ENCODE measurements around the gene TTLL7. TPM values are rescaled to one million over a fixed set of nuclear protein-coding genes. Genes with fewer than 3 reads are reported as not detected.

Gene TTLL7
- total and polyA plus RNA-seq, 7 donors: 0.92 to 34.9 (median 15.5) TPM

GRCh38 chr1:83999316-83999819, 436 bp upstream of the TTLL7 start:
- 1% methylated on average over 26 of the region's 26 CpGs for WGBS, 2 donors
- peak; percentile 81 for DNase-seq
- Histone ChIP-seq H3K27me3 (no peaks in the 10 kb centered on the region), H3K9me3 (no peaks in the 10 kb centered on the region), H3K4me3 (peak overlapping the region; percentile 83 to 94 (median 90)), H3K27ac (peak overlapping the region; percentile 83 to 90 (median 88)), H3K4me1 (peaks cover 0 to 18% (median 8%) of the 10 kb centered on the region in 4 donors), H3K36me3 (no peaks in the 10 kb centered on the region)
- no peak for TF ChIP-seq EP300 (IDR thresholded peaks at IDR 0.05)
- TF ChIP-seq POLR2A (IDR thresholded peaks at IDR 0.05): peak in 1 of 2 donors; percentile 8
- no peak for TF ChIP-seq CTCF (IDR thresholded peaks at IDR 0.05)
- peak in 3 of 4 donors; percentile 3 to 47 (median 34) for TF ChIP-seq POLR2AphosphoS5 (IDR thresholded peaks at IDR 0.05)
- intact Hi-C loops (cut with DNase I): loop anchor here (2.0 to 5.0 kb wide), 3 partner anchors 77 to 298 kb away; no protein-coding TSS in a partner anchor

GRCh38 chr1:83998205-83998497, 781 bp downstream of the TTLL7 start:
- Histone ChIP-seq H3K27ac (peak overlapping the region; percentile 83 to 90 (median 88)), H3K36me3 (no peaks in the 10 kb centered on the region), H3K27me3 (no peaks in the 10 kb centered on the region), H3K9me3 (no peaks in the 10 kb centered on the region), H3K4me1 (peaks cover 0 to 18% (median 8%) of the 10 kb centered on the region in 4 donors), H3K4me3 (peak overlapping the region; percentile 83 to 94 (median 90))
- intact Hi-C loops (cut with DNase I): loop anchor here (2.0 to 5.0 kb wide), 3 partner anchors 79 to 299 kb away; no protein-coding TSS in a partner anchor
- TF ChIP-seq POLR2AphosphoS5 (IDR thresholded peaks at IDR 0.05) (no peak), EP300 (IDR thresholded peaks at IDR 0.05) (no peak)
- 47 to 60% methylated on average over 4 of the region's 4 CpGs for WGBS, 2 donors
- no peak for DNase-seq

GRCh38 chr1:83997631-83998030, 1.3 kb downstream of the TTLL7 start:
- Histone ChIP-seq H3K4me3 (peak overlapping the region in 2 of 4 donors; percentile 90 to 94), H3K9me3 (no peaks in the 10 kb centered on the region), H3K36me3 (no peaks in the 10 kb centered on the region), H3K27me3 (no peaks in the 10 kb centered on the region), H3K27ac (peak overlapping the region in 3 of 4 donors; percentile 88 to 90 (median 89)), H3K4me1 (peaks cover 0 to 18% (median 8%) of the 10 kb centered on the region in 4 donors)
- DNase-seq: no peak
- WGBS, 2 donors: 79 to 85% methylated on average over 3 of the region's 3 CpGs
- intact Hi-C loops (cut with DNase I): loop anchor here (2.0 to 5.0 kb wide), 3 partner anchors 79 to 300 kb away; no protein-coding TSS in a partner anchor
- TF ChIP-seq POLR2A (IDR thresholded peaks at IDR 0.05) (no peak), EP300 (IDR thresholded peaks at IDR 0.05) (no peak), POLR2AphosphoS5 (IDR thresholded peaks at IDR 0.05) (no peak), CTCF (IDR thresholded peaks at IDR 0.05) (no peak)

GRCh38 chr1:83996621-83997020, 2.3 kb downstream of the TTLL7 start:
- H3K4me3 ChIP-seq: no peak overlapping the region
- H3K27me3 ChIP-seq: no peaks in the 10 kb centered on the region
- WGBS, 2 donors: 14 to 51% methylated on average over 1 of the region's 1 CpG
- TF ChIP-seq EP300 (IDR thresholded peaks at IDR 0.05) (no peak), CTCF (IDR thresholded peaks at IDR 0.05) (no peak), POLR2A (IDR thresholded peaks at IDR 0.05) (no peak), POLR2AphosphoS5 (IDR thresholded peaks at IDR 0.05) (no peak)
- peak overlapping the region in 3 of 4 donors; percentile 35 to 90 (median 89) for H3K27ac ChIP-seq
- H3K4me1 ChIP-seq: peaks cover 0 to 18% (median 8%) of the 10 kb centered on the region in 4 donors
- intact Hi-C loops (cut with DNase I): loop anchor here (5.0 kb wide), 2 partner anchors 126 to 301 kb away; no protein-coding TSS in a partner anchor
- no peaks in the 10 kb centered on the region for H3K9me3 ChIP-seq
- DNase-seq: no peak
- no peaks in the 10 kb centered on the region for H3K36me3 ChIP-seq

- no peaks in the 10 kb centered on the region for H3K36me3 ChIP-seq
- DNase-seq: no peak
- no peaks in the 10 kb centered on the region for H3K27me3 ChIP-seq
- H3K4me1 ChIP-seq: peaks cover 0 to 18% (median 8%) of the 10 kb centered on the region in 4 donors
- 38 to 59% methylated on average over 2 of the region's 2 CpGs for WGBS, 2 donors
- H3K27ac ChIP-seq: peak overlapping the region in 3 of 4 donors; percentile 35 to 90 (median 89)
- TF ChIP-seq EP300 (IDR thresholded peaks at IDR 0.05): no peak
- TF ChIP-seq POLR2AphosphoS5 (IDR thresholded peaks at IDR 0.05): no peak
- no peak overlapping the region for H3K4me3 ChIP-seq
- H3K9me3 ChIP-seq: no peaks in the 10 kb centered on the region
- intact Hi-C loops (cut with DNase I): loop anchor here (5.0 kb wide), 2 partner anchors 126 to 301 kb away; no protein-coding TSS in a partner anchor
Observed at GRCh38 chr1:83996191-83996590, 2.7 kb downstream of the TTLL7 start.

Data from sigmoid colon (tissue), 7 donors.